Gastrocnemius medialis (tissue), 4 donors: ENCODE data around the gene FRMD5. TPM values are rescaled to one million over a fixed set of nuclear protein-coding genes. Genes with fewer than 3 reads are reported as not detected.
"Not testable (repeated sequence)": the region's sequence is repeated elsewhere in the genome, so short reads cannot be mapped to it uniquely, and the experiment has no call there.

Experiments used
- ATAC-seq, 2 donors: fragments of 150-250 bp; one replicate each; pipeline ENCODE4 v1.9.1; 2016
- DNase-seq, 2 donors: peaks; one replicate each; pipeline ENCODE4 v3.0.0-alpha.2; 2019
- H3K27ac ChIP-seq, 4 donors: fragments of 200-600 bp; sonication (generic); 1 replicate in 1 of 4; 2 replicates in 3 of 4; pipeline ENCODE4 v1.5.1; 2016 to 2018; ENCODE audit warnings: mild to moderate bottlenecking in 2 of 4, moderate library complexity in 1 of 4
- H3K27me3 ChIP-seq, 3 donors: fragments of 200-600 bp; sonication (generic) in 2 of 3; 1 replicate in 1 of 3; 2 replicates in 2 of 3; pipeline versions ENCODE4 v1.5.1 to v1.6.0; 2016 to 2019; ENCODE audit warnings: mild to moderate bottlenecking in 1 of 3, moderate library complexity in 1 of 3
- H3K36me3 ChIP-seq, 2 donors: fragments of 200-600 bp; sonication (generic) in 1 of 2; one replicate each; pipeline ENCODE4 v1.5.1; 2017 to 2018
- H3K4me1 ChIP-seq, 2 donors: fragments of 200-600 bp; sonication (generic) in 1 of 2; one replicate each; pipeline ENCODE4 v1.5.1; 2016 to 2017; ENCODE audit warnings: mild to moderate bottlenecking in 2 of 2
- H3K4me3 ChIP-seq, 4 donors: fragments of 200-600 bp; sonication (generic) in 3 of 4; 1 replicate in 1 of 4; 2 replicates in 3 of 4; pipeline ENCODE4 v1.5.1; 2016 to 2019; ENCODE audit warnings: mild to moderate bottlenecking in 2 of 4
- H3K9me3 ChIP-seq, 3 donors: fragments of 200-600 bp; sonication (generic) in 2 of 3; 1 replicate in 1 of 3; 2 replicates in 2 of 3; pipeline ENCODE4 v1.5.1; 2016 to 2019
- CTCF ChIP-seq, 5 experiments: fragments of 450-650 bp in 3 of 5; fragments of 200-600 bp in 2 of 5; sonication (generic) in 2 of 5; IDR thresholded peaks in 4 of 5; conservative IDR thresholded peaks in 1 of 5; 1 replicate in 4 of 5; 2 replicates in 1 of 5; pipeline ENCODE4 v1.5.1; 2016 to 2019; ENCODE audit warnings: antibody characterized with exemption in 5 of 5, mild to moderate bottlenecking in 3 of 5, moderate library complexity in 3 of 5
- POLR2A ChIP-seq, 2 donors: fragments of 450-650 bp; IDR thresholded peaks; one replicate each; pipeline ENCODE4 v1.6.1; 2017; ENCODE audit warnings: antibody characterized with exemption in 2 of 2, mild to moderate bottlenecking in 2 of 2, moderate library complexity in 2 of 2
- in situ Hi-C, 4 donors: fragments of 200-750 bp; cut with MboI; loops; one replicate each; pipeline versions ENCODE4 v1.15.0 to v1.8.0; 2017; ENCODE audit warnings: low sequenced_read_pairs in 4 of 4
- intact Hi-C: fragments of 100-400 bp; cut with DNase I; formaldehyde crosslinking; loops from one replicate; pipeline ENCODE4 v1.15.1; 2023; ENCODE audit warnings: low total_unique reads
- total RNA-seq, 4 donors: library from RNA; depleted of rRNA; stranded (reverse); fragments of >200 nt; gene quantifications; one replicate each; pipeline versions ENCODE4 v1.1.0 to v1.2.3, GENCODE V29; 2016

Gene FRMD5
- total RNA-seq, 4 donors from 2014 or later: 0.04 TPM; not detected in 3

- H3K4me3 ChIP-seq: no peak overlapping the region
- no peaks in the 10 kb centered on the region for H3K36me3 ChIP-seq
- intact Hi-C loops (no loop called here), in situ Hi-C loops (no loop called here)
- no peaks in the 10 kb centered on the region for H3K9me3 ChIP-seq
- peaks cover 0 to 5% of the 10 kb centered on the region in 2 donors for H3K4me1 ChIP-seq
- no peak overlapping the region for H3K27ac ChIP-seq
- no peak for DNase-seq
- no peak for TF ChIP-seq CTCF (IDR thresholded peaks at IDR 0.05 in 4 of 5, conservative IDR thresholded peaks at IDR 0.05 in 1 of 5)
- TF ChIP-seq POLR2A (IDR thresholded peaks at IDR 0.05): no peak
- no peaks in the 10 kb centered on the region for H3K27me3 ChIP-seq
- no peak for ATAC-seq
Measured at GRCh38 chr15:44033894-44034293, 161.2 kb downstream of the FRMD5 start.

- H3K4me3 ChIP-seq, intact Hi-C loops, H3K4me1 ChIP-seq, H3K36me3 ChIP-seq, H3K27me3 ChIP-seq, H3K27ac ChIP-seq, ATAC-seq, H3K9me3 ChIP-seq, in situ Hi-C loops, DNase-seq: not testable (repeated sequence)
Measured at GRCh38 chr15:44032820-44033219, 162.3 kb downstream of the FRMD5 start.

GRCh38 chr15:44029940-44030568 lies 165.0 kb downstream of the FRMD5 start:
- H3K27ac ChIP-seq: no peak overlapping the region
- DNase-seq (no peak), ATAC-seq (no peak)
- no peak for TF ChIP-seq POLR2A (IDR thresholded peaks at IDR 0.05)
- TF ChIP-seq CTCF (IDR thresholded peaks at IDR 0.05 in 4 of 5, conservative IDR thresholded peaks at IDR 0.05 in 1 of 5): no peak
- H3K9me3 ChIP-seq: no peaks in the 10 kb centered on the region
- in situ Hi-C loops: no loop called here
- peaks cover 0 to 5% of the 10 kb centered on the region in 2 donors for H3K4me1 ChIP-seq
- H3K36me3 ChIP-seq: no peaks in the 10 kb centered on the region
- no peak overlapping the region for H3K4me3 ChIP-seq
- H3K27me3 ChIP-seq: peaks cover 0 to 2% (median 0%) of the 10 kb centered on the region in 3 donors
- intact Hi-C loops: no loop called here

GRCh38 chr15:44029003-44029402 lies 166.1 kb downstream of the FRMD5 start:
- intact Hi-C loops (no loop called here), in situ Hi-C loops (no loop called here)
- no peaks in the 10 kb centered on the region for H3K4me1 ChIP-seq
- H3K9me3 ChIP-seq: no peaks in the 10 kb centered on the region
- ATAC-seq (no peak), DNase-seq (no peak)
- TF ChIP-seq CTCF (IDR thresholded peaks at IDR 0.05 in 4 of 5, conservative IDR thresholded peaks at IDR 0.05 in 1 of 5) (no peak), POLR2A (IDR thresholded peaks at IDR 0.05) (no peak)
- no peak overlapping the region for H3K4me3 ChIP-seq
- H3K27me3 ChIP-seq: peaks cover 0 to 2% (median 0%) of the 10 kb centered on the region in 3 donors
- no peaks in the 10 kb centered on the region for H3K36me3 ChIP-seq
- H3K27ac ChIP-seq: no peak overlapping the region

GRCh38 chr15:44028349-44028748 lies 166.7 kb downstream of the FRMD5 start:
- no peaks in the 10 kb centered on the region for H3K36me3 ChIP-seq
- in situ Hi-C loops (no loop called here), intact Hi-C loops (no loop called here)
- H3K4me1 ChIP-seq: no peaks in the 10 kb centered on the region
- H3K9me3 ChIP-seq: no peaks in the 10 kb centered on the region
- no peak for TF ChIP-seq CTCF (IDR thresholded peaks at IDR 0.05 in 4 of 5, conservative IDR thresholded peaks at IDR 0.05 in 1 of 5)
- no peak for TF ChIP-seq POLR2A (IDR thresholded peaks at IDR 0.05)
- no peak overlapping the region for H3K27ac ChIP-seq
- no peak overlapping the region for H3K4me3 ChIP-seq
- no peak for DNase-seq
- peaks cover 0 to 2% (median 0%) of the 10 kb centered on the region in 3 donors for H3K27me3 ChIP-seq
- ATAC-seq: no peak
